Activated effector memory CD4-positive, alpha-beta T cell treated with Interleukin-2 at 50 U/mL for 16 hours (primary cell): ENCODE measurements around the gene OR2T34.
"Not testable (repeated sequence)": the region's sequence is repeated elsewhere in the genome, so short reads cannot be mapped to it uniquely, and the experiment has no call there.

Experiments used
- DNase-seq: peaks from one replicate; pipeline ENCODE4 v3.0.0-alpha.2; 2020

Gene OR2T34, protein sequence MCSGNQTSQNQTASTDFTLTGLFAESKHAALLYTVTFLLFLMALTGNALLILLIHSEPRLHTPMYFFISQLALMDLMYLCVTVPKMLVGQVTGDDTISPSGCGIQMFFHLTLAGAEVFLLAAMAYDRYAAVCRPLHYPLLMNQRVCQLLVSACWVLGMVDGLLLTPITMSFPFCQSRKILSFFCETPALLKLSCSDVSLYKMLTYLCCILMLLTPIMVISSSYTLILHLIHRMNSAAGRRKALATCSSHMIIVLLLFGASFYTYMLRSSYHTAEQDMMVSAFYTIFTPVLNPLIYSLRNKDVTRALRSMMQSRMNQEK

DNA sequence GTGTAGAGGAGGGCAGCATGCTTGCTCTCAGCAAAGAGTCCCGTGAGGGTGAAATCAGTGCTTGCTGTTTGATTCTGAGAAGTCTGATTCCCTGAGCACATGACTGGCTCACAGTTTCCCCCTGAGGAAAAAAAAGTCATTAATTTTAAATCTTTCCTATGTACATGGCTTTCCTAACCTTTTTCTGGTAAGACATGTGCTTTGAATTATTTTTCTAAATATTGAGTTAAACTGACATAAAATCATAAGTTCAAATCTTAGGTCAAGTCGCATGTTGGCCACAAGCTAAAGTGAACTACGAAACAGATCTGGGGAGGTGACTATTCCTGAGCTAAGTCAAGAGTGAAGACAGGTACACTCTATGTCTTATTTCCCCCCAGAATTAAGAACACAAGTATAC lies at the start of gene OR2T34:
TSS of gene OR2T34 (minus strand) at position 101 of the 400 bp plus-strand sequence. CDS start at position 101, 0 bp downstream.
- DNase-seq, result not testable (repeated sequence)

DNA sequence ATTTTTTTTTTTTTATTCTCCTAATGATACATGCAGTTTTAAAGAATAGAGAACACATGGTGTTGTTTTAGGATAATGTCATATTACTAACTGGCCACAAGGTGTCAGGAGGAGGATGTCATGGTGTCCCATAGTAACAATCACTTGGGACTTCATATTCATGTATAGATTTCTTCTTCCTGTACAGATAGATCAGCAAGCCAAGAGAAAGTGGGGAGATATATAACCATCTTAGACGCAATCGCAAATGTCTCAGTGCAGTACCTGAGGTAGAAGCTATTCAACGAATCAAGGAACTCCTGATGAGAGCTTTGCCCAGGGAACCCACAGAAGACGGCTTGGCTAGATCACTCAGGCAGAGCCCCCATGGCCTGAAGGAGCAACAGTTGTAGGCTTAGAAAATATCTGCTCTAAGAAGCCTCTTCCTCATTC lies 48.0 kb upstream of the OR2T34 start:
- DNase-seq, result no peak

GRCh38 chr1:248621770-248622169 lies 47.2 kb upstream of the OR2T34 start:
- DNase-seq, result no peak

GRCh38 chr1:248618878-248619277 lies 44.3 kb upstream of the OR2T34 start:
- peak; percentile 22 for DNase-seq

GRCh38 chr1:248618119-248618518 lies 43.6 kb upstream of the OR2T34 start:
- no peak for DNase-seq

GRCh38 chr1:248613742-248614141 lies 39.2 kb upstream of the OR2T34 start:
- DNase-seq, result no peak

DNA sequence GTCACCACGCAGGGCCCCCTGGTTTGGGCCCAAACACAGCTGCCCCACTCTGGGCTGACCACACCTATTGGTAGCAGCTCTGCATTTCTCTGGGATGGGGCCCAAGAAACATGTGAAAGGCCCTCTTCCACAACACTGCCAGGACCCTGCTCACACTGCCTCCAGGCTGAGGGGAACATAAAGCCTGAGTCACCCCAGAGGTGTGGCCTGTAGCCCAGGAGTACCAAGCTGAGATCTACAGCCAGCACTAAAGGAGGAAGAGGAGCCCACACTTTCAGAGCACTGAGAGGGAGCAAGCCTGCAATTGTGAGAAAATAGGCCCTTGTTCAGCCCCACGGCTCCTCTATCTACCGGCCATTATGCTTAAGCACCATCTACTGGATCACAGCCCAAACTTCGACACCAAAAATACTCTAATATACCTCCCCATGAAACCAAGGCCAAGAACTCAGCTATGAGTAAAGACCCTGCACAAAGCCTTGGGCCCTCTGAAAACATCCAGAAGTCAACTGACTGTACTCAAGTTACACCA lies 37.4 kb upstream of the OR2T34 start:
- DNase-seq, result no peak

- no peak for DNase-seq
These were observed 35.7 kb upstream of the OR2T34 start for GRCh38 chr1:248610301-248610700.

- DNase-seq, result no peak
These were observed 24.8 kb upstream of the OR2T34 start for GRCh38 chr1:248599396-248599795.

DNA sequence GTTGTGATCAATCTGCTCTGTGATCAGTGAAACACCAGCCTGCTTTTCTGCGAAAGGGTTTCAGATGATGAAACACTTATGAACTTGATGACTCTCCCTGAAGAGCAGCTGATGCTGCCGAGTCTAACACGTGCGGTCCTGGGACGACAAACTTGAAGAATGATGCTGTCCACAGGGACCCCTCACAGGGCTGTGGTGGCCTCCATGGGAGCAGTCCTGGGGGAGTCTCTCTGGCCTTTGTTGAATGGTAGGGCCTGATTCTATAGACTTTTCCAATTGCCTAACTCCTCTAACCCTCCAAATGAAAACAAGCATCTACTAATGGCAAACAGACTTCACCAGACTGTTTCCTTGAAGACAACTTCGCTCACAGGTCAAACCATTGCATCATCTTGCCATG lies 23.0 kb upstream of the OR2T34 start, which contains the start of gene OR2T10:
TSS of gene OR2T10 (minus strand) at position 112 of the 400 bp plus-strand sequence. CDS start 3,932 bp downstream, outside the sequence.
- no peak for DNase-seq

GRCh38 chr1:248596615-248597014 lies 22.1 kb upstream of the OR2T34 start:
- no peak for DNase-seq

- DNase-seq, result no peak
These were observed 18.7 kb upstream of the OR2T34 start for GRCh38 chr1:248593226-248593625.

- no peak for DNase-seq
These were observed 18.1 kb upstream of the OR2T34 start for GRCh38 chr1:248592655-248593054.

GRCh38 chr1:248590055-248590454 lies 15.5 kb upstream of the OR2T34 start:
- no peak for DNase-seq

- no peak for DNase-seq
These were observed 14.8 kb upstream of the OR2T34 start for GRCh38 chr1:248589334-248589733.

DNA sequence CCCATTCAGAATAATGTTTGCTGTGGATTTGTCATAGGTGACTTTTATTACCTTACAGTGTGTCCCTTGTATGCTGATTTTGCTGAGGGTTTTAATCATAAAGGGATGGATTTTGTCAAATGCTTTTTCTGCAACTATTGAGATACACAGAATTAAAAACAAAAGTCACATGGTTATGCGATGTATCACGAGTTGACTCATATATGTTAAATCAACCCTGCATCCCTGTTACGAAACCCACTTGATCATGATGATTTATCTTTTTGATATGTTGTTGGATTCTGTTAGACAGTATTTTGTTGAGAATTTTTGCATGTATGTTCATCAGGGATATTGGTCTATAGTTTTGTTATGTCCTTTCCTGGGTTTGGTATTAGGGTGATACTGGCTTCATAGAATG lies 10.7 kb upstream of the OR2T34 start:
- no peak for DNase-seq

GRCh38 chr1:248576260-248576980 lies 1.9 kb upstream of the OR2T34 start:
- DNase-seq, result no peak

GRCh38 chr1:248573856-248574255 lies 701 bp downstream of the OR2T34 start:
- not testable (repeated sequence) for DNase-seq

DNA sequence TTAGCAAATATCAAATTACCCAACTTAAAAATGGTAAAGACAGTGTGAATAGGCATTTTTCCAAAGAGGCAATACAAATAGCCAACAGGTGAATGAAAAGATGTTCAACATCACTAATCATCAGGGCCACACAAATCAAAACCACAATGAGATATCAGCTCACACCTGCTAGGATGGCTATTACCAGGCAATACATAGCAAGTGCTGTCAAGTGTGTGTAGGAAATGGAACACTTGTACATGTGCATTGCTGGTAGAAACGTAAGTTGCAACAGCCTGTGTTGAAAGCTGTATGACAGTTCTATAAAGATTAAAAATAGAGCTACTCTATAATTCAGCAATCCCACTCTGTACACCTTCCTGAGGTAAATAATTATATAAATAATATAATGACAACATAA lies 2.5 kb downstream of the OR2T34 start:
- not testable (repeated sequence) for DNase-seq

DNA sequence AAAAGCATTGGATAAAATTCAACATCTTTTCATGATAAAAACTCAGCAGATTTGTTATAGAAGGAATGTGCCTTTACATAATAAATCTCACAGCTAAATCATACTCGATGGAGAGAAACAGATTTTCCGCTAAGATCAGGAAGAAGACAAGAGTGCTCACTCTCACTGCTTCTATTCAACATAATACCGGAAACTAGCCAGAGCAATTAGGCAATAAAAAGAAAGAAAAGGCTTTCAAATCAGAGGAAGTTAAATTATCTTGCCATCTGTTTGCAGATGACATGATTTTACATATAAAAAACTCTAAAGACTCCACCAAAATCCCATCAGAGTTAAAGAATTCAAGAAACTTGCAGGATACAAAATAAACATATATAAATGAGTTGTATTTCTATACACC lies 3.7 kb downstream of the OR2T34 start:
- not testable (repeated sequence) for DNase-seq

- DNase-seq, result not testable (repeated sequence)
These were observed 5.5 kb downstream of the OR2T34 start for GRCh38 chr1:248569049-248569448.

DNA sequence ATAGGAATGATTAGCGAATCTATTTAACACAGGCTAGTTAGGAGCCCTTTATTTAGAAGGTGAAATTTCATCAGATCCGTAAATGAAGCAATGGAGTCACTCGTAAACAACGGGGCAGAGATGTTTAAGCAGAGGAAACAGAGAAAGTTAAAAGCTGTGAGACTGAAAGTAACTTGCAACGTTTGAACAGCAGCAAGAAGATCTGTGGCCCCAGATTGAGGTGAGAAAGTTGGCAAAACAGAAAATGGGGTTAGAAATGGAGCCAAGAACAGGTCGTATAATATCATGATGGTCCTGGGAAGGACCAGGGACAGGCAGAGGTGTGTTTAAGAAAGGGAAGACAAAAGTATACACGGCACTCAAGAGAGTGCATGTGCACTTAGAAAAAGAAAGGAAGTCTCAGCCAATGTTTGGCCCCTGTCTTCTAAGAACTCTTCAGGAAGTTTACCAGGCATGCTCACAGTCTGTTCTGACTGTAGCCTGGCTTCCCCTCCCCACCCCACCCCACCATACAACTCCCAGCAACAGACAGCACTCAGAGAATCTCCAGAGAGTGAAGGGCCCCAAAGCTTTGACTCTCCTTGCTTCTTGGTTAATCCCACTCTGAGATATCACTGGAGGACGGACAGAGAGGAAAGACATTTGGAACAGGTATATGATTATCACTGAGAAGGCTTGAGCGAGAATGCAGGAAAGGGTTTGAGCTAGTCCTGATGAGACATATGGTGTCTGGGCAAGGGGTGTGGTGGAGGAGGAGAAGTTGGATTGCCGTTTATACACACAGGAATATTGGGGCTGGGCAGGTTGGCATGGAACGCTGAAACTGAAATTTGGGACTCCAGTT lies 8.8 kb downstream of the OR2T34 start:
- DNase-seq, result not testable (repeated sequence)

GRCh38 chr1:248562672-248563071 lies 11.9 kb downstream of the OR2T34 start, which contains the start of gene OR2T29:
OR2T29 (minus strand) TSS chr1:248562772; CDS start chr1:248559491, 3,281 bp downstream.
- not testable (repeated sequence) for DNase-seq
